ENCODE results near the gene LCN9. TPM values are rescaled to one million over a fixed set of nuclear protein-coding genes. Genes with fewer than 3 reads are reported as not detected.

The LCN9 gene
- total and polyA plus RNA-seq, 9 of the 15 experiments (the other 6 are each of a cell fraction or from before 2014, with no cell fraction given) = not detected

DNA sequence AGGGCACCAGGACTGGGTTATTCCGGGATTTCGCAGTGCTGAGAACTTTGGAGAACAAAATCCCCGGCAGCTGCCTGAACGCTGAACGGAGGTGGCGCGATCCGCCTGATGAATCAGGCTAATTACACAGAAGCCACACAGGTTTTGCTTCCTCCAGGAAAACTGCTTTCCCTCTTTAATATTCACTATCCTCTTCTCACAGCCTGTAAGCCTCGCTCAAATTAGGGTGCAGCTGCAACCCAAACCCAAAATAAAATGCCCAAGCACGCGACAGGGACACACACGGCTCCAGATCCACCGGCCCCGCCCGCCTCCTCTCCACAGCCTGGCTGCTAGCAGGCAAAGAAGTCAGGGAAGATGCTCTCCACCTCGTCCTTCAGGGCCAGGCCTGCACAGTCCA, 30.2 kb downstream of the LCN9 start:
- no peak overlapping the region for H3K9ac ChIP-seq (ENCODE audit: insufficient read depth in 1 of 2, low read depth in 2 of 2, low read length in 2 of 2)
- H3K4me2 ChIP-seq (ENCODE audit: insufficient read depth, low read length) = no peak overlapping the region
- peaks cover 0 to 25% of the 10 kb centered on the region in 2 experiments; a peak in 1 of 5 replicates for H3K4me1 ChIP-seq (replicated peaks in 1 of 2; ENCODE audit: control insufficient read depth in 2 of 2, insufficient read depth in 2 of 2, low read length in 2 of 2)
- ATAC-seq = no peak
- H4K20me1 ChIP-seq (replicated peaks; ENCODE audit: control insufficient read depth, insufficient read depth, low read length) = peaks cover 7% of the 10 kb centered on the region; the same call in 1 of the 2 replicates
- no peaks in the 10 kb centered on the region; the same call in 1 of the 2 replicates for H3K9me3 ChIP-seq (replicated peaks; ENCODE audit: control insufficient read depth, insufficient read depth, low read depth, low read length)
- intact Hi-C loops (cut with micrococcal nuclease) (no loop called here), in situ Hi-C loops (cut with MboI) (no loop called here)
- H3K79me2 ChIP-seq (ENCODE audit: control insufficient read depth, insufficient read depth, low read length) = no peaks in the 10 kb centered on the region
- H2AFZ ChIP-seq (ENCODE audit: low read depth, low read length) = no peak overlapping the region
- H3K27ac ChIP-seq (ENCODE audit: extremely low read depth, low read depth, low read length) = no peak overlapping the region
- no peak for DNase-seq (ENCODE audit: extremely low read depth in 1 of 4, low spot score in 3 of 4)
- POLR2A ChIA-PET = interaction anchor here (0.6 to 1.1 kb wide), 3 partner anchors 16 to 1328 kb away, joined by 3 to 4 read pairs (median 3); no protein-coding TSS in a partner anchor
- BruUV-seq (replicated peaks) = no TSS peak
- WGBS (ENCODE audit: insufficient coverage, low coverage, missing lambda C conversion rate) = 2% methylated on average over 16 of the region's 16 CpGs
- H3K4me3 ChIP-seq = no peak overlapping the region
- FAIRE-seq = no peak
- CTCF ChIA-PET (ENCODE audit: low intra/inter-chr PET ratio) = no interaction called here
- H3K9me1 ChIP-seq (ENCODE audit: control insufficient read depth, insufficient read depth, low read length) = no peaks in the 10 kb centered on the region
- peaks cover 36 to 88% of the 10 kb centered on the region in 2 experiments; a peak in 4 of 5 replicates for H3K27me3 ChIP-seq (ENCODE audit: control insufficient read depth in 2 of 2, insufficient read depth in 2 of 2, low read length in 2 of 2)
- H3K36me3 ChIP-seq (ENCODE audit: control insufficient read depth, insufficient read depth, low read length) = no peaks in the 10 kb centered on the region
- TF ChIP-seq POLR2AphosphoS2 (IDR thresholded peaks at IDR 0.05; ENCODE audit: low read length) = no peak
- TF ChIP-seq RBM22 (IDR thresholded peaks at IDR 0.05; ENCODE audit: low read depth, low read length, poor library complexity, severe bottlenecking) = no peak
- no peak for TF ChIP-seq GATAD2B (IDR thresholded peaks at IDR 0.05; ENCODE audit: borderline replicate concordance)
- TF ChIP-seq JUND (IDR thresholded peaks at IDR 0.05; ENCODE audit: borderline replicate concordance, low read depth, low read length) = no peak
- TF ChIP-seq JUND (tag; IDR thresholded peaks at IDR 0.05; ENCODE audit: borderline replicate concordance, low read depth, low read length) = no peak
- TF ChIP-seq NCOR1 (IDR thresholded peaks at IDR 0.05) = no peak
- no peak for TF ChIP-seq SP2 (IDR thresholded peaks at IDR 0.05; ENCODE audit: extremely low read depth, low read depth, low read length, poor library complexity, severe bottlenecking)
- TF ChIP-seq POLR2A (conservative IDR thresholded peaks at IDR 0.05) = no peak
- TF ChIP-seq, protein P1, sequence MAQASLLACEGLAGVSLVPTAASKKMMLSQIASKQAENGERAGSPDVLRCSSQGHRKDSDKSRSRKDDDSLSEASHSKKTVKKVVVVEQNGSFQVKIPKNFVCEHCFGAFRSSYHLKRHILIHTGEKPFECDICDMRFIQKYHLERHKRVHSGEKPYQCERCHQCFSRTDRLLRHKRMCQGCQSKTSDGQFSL (CRISPR knock-in tag; IDR thresholded peaks at IDR 0.05) = no peak
- TF ChIP-seq, protein P1 (tag; IDR thresholded peaks at IDR 0.05) = no peak
- no peak for TF ChIP-seq SIN3B (IDR thresholded peaks at IDR 0.05; ENCODE audit: low read depth)
- no peak for TF ChIP-seq HSF4 (CRISPR knock-in tag; IDR thresholded peaks at IDR 0.05; ENCODE audit: borderline replicate concordance)
- TF ChIP-seq POLR3A (IDR thresholded peaks at IDR 0.05; ENCODE audit: borderline replicate concordance, extremely low read depth, insufficient read depth, insufficient read length) = no peak
- no peak for TF ChIP-seq TAL1 (IDR thresholded peaks at IDR 0.05)
- TF ChIP-seq, protein P2, sequence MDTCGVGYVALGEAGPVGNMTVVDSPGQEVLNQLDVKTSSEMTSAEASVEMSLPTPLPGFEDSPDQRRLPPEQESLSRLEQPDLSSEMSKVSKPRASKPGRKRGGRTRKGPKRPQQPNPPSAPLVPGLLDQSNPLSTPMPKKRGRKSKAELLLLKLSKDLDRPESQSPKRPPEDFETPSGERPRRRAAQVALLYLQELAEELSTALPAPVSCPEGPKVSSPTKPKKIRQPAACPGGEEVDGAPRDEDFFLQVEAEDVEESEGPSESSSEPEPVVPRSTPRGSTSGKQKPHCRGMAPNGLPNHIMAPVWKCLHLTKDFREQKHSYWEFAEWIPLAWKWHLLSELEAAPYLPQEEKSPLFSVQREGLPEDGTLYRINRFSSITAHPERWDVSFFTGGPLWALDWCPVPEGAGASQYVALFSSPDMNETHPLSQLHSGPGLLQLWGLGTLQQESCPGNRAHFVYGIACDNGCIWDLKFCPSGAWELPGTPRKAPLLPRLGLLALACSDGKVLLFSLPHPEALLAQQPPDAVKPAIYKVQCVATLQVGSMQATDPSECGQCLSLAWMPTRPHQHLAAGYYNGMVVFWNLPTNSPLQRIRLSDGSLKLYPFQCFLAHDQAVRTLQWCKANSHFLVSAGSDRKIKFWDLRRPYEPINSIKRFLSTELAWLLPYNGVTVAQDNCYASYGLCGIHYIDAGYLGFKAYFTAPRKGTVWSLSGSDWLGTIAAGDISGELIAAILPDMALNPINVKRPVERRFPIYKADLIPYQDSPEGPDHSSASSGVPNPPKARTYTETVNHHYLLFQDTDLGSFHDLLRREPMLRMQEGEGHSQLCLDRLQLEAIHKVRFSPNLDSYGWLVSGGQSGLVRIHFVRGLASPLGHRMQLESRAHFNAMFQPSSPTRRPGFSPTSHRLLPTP (IDR thresholded peaks at IDR 0.05; ENCODE audit: borderline replicate concordance, extremely low read depth, insufficient read length) = no peak
- TF ChIP-seq, protein P3, sequence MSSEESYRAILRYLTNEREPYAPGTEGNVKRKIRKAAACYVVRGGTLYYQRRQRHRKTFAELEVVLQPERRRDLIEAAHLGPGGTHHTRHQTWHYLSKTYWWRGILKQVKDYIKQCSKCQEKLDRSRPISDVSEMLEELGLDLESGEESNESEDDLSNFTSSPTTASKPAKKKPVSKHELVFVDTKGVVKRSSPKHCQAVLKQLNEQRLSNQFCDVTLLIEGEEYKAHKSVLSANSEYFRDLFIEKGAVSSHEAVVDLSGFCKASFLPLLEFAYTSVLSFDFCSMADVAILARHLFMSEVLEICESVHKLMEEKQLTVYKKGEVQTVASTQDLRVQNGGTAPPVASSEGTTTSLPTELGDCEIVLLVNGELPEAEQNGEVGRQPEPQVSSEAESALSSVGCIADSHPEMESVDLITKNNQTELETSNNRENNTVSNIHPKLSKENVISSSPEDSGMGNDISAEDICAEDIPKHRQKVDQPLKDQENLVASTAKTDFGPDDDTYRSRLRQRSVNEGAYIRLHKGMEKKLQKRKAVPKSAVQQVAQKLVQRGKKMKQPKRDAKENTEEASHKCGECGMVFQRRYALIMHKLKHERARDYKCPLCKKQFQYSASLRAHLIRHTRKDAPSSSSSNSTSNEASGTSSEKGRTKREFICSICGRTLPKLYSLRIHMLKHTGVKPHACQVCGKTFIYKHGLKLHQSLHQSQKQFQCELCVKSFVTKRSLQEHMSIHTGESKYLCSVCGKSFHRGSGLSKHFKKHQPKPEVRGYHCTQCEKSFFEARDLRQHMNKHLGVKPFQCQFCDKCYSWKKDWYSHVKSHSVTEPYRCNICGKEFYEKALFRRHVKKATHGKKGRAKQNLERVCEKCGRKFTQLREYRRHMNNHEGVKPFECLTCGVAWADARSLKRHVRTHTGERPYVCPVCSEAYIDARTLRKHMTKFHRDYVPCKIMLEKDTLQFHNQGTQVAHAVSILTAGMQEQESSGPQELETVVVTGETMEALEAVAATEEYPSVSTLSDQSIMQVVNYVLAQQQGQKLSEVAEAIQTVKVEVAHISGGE (CRISPR knock-in tag; IDR thresholded peaks at IDR 0.05) = no peak

Data from K562 (cell line).